Activated CD8-positive, alpha-beta memory T cell treated with anti-CD3 and anti-CD28 coated beads, Interleukin-2, amount 50 U/mL, for 1 hour (primary cell): ENCODE measurements around the gene DBN1.

Experiments
- DNase-seq: peaks from one replicate; pipeline ENCODE4 v3.0.0-alpha.2; 2020; ENCODE audit errors: extremely low read depth

Gene DBN1

DNA sequence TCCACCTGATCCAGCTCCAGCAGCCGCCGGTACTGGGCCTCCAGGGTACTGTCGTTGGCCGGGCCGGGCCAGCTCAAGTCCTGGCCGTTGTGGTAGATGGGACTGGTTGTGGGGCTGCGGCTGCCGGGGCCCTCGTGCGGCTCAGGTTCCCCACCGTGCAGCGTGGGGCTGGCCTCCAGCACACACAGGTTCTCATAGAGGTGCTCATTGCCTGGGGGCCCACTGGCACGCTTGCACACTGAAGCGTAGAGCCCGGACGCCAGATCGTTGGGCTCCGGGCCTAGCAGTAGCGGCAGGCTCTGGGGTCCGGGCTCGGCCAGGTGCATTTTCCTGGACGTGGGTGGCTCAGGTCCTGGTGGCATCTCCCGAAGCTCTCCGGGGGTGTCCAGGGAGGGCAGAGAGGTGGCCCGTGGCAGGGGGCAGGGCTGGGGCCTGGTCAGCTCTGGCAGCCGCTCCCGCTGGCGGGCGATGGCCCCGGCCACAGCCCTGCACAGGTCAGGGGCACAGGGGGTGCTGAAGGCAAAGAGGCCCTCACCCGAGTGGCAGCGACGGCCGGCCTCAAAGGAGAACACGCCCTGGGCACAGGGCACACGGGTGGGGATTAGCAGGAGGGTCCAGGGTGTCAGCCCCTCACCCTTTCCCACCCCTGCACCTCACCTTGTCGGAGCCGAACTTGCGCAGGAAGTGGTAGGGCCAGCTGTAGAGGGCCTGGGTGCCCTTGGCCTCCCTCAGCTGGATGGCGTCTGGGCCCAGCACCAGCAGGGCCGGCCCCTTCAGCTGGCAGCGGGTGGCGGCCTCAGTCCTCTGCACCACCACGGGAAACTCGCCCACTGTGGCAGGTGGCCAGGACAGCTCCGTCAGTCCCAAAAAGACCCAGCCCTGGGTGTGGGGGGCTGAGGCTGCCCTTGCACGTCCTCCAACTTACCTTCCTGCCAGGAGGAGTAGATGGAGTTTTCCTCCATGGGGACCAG lies 30.9 kb upstream of the DBN1 start:
- DNase-seq: no peak

DNA sequence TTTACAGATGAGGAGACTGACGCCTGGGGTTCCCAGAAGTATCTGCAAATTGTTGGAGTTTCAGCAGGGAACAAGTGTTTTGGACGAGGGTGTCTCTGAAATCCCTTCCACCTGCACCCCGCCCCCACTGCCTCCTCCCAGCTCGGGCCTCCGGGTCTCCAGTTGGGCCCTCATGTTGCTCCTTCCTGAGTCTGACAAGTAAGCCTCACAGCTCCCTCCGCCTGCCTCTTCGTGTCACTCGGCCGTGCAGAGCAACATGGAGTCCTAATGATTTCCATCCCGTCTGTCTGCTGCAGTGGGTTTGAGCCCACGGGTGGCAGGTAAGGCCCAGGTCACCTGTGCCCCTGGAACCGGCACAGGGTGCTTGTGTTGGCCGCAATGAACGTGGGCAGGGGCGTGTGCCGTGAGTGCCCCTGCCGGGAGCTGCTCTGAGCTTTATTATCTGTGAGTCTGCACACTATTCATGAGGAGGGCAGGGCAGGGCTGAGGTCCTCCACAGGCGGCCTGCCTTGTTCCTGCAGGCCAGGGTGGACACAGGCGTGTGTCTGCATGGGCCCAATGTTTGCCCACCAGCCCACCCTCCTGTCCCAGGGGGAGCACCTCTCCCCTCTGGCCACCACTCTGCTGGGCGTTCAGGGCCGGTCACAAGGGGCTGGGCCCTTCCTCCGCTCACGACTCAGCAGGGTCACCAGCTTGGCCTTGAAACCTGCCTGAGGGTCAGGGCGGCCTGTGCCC lies 30.1 kb upstream of the DBN1 start:
- DNase-seq: no peak

DNA sequence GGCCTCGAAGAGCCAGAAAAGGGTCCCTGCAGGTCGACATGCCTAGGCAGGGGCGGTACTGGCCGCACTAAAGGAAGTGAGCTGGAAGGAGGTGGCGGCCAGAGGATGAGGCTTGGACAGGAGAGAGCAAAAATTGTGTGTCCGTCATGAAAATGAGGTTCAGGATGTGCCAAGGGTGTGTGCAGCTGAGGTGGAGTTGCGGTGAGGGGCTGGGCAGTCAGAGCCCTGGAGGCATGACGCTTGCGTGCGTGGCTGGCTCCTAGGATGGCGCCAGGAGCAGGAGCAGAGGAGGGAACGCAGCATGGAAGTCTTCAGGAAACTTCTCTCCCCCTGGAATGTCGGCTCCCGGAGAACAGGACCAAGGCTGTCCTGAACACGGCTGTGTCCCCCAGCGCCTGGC lies 29.5 kb upstream of the DBN1 start:
- no peak for DNase-seq

DNA sequence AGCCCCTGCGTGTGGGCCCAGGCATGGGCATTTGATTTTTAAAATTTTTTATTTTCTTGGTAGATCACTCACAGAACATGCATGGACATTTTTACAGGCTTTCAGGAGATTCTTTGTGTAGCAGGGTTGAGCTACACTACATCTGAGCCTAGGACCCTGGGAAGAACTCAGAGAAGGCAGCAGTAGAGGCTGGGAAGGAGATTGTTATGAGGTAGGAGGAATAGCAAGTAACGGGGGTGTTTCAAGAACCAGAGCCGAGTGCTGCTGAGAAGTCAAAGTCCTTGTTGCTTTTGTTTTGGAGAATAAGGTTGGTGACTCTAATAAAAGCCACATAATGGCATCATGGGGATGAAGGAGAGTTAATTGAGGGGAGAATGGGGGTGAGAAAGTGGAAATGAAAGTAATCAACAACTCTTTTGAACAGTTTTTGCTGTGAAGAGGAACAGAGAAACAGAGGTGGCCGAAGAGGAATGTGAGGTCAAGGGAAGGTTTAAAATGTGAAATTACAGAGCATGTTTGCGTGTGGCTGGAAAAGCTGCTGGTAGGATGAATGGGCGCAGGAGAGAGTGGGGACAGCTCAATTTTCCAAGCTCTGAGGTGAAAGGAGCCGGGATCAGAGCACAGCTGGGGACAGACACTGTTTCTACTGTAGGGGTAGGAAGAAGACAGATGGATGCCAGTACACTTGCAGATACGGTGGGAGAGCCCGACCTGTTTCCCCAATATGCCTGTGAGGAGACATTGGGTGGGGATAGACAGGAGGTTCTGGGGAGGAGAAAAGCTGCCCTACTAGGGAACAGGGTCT lies 28.6 kb upstream of the DBN1 start:
- no peak for DNase-seq

DNA sequence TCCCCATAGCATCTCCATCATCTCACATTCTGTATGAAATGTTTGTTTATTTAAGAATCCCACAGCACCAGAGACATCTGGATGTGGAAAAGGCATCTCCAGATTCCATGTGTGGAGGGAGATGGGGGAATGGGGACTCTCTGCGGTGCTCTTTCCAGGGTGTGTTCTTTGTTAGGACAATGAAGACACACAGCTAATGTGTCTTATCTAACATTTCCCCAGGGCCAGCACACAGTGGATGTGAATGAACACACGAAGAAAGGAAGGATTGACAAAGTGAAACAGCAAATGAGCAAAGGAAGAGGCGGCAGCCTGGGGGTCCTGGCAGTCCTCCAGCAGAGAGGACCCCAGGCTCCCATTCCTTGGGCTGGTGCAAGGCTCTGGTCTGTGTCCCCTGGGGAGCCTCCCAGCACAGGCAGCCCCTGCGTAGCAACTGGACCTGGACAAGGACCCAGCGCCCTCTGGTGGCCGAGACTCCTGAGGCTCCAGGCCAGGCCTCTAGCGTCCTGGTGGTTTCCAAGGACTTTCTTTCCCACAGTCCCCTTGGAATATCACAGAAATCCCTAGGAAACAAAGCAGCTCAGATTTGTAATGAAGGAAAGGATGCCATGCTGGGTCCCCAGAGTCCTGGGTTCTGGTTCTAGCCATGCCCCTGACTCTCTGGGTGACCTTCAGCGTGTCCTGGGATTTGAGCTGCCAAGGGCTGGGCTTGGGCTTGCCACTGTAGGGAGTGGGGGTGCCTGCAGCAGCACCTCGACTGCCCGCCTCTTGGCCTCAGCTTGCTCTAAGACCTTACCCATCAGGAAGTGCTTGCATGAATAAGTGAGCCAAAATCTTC lies 27.5 kb upstream of the DBN1 start:
- peak; percentile 68 for DNase-seq

DNA sequence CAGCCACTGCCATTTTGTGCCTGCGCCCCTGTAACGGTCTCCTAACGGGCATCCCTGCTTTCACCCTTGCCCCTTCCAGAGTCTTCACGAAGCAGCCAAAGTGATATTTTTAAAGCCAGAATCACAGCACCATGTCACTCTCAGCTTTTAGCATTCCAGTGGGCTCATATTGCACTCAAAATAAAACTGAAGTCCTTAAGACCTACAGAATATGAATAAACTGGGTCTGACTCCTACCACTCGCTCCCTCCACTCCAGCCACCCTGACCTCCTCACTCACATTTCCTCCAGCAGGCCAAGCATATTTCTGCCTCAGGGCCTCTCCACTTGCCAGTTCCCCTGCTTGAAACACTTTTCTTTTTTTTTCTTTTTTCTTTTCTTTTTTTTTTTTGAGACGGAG lies 26.4 kb upstream of the DBN1 start:
- no peak for DNase-seq

DNA sequence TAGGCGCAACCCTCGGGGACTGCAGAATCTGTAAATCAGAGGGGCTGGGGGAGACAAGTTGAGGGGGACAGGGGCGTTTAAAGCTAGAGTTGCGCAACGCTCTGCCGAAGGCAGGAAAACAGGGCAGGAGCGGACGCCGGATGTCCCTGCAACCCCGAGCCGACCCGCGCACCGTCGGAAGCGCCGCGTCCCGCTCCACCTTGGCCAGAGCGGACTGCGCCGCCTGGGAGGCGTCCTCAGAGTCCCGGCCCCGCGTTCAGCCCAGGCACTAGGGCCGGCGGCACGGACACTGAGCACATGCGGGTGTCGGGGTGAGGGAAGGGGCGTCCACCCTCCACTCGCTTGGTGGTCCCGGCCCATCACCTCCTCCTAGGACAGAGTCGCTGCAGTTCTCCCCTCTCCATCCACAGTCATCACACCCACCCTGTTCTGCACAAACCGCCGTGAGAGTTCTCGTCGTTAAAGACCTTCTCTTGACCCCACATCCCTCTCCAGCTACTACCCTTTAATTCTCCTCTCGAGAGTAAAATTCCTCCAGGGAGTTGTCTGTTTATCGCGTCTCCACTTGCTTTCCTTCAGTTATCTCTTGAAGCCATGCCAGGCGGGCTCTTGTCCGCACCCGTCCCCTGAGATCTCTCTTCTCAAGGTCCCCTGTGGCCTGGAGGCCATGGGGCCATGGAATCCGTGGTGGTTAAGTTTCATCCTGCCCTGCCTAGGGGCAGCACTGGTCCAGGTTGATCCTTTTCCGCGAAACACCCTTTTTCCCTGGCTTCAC lies 24.8 kb upstream of the DBN1 start:
- DNase-seq: no peak

DNA sequence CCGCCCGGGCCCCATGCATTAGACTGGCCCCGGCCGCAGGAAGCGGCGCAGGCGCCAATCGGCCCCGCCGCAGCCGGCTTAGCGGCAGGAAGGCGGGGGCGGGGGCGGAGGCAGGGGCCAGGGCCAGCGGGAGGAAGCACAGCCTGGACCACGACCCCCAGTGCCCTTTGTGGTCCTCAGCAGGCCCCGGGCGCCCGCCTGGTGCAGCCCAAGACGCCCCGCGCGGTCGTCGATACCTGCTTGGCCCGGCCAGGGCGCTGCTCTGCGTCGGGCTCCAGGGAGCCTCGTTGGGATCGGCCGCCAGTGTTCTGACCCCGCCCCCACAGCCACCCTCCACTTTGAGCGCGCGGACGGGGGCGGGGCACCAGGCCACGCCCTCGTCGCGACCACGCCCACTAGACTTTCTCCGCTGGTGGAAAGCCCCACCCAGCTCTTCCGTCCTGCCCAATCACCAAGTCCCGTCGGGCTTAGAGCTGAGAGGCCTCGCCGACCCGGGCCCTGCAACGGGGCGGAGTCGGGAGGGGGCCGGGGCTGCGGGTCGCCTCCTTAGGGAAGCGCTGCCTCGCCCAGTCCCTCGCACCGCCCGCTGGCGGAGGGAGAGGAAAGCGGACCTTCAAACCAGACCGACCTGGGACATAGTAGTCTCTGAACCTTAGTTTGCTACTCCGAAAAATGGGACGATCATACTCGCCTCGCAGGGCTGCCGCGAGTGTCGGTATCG lies 24.0 kb upstream of the DBN1 start, which contains the start of gene PDLIM7:
PDLIM7 (minus strand) TSS at position 313 of the 721 bp plus-strand sequence. CDS start 1,092 bp downstream, outside the sequence.
- peak; percentile 81 for DNase-seq

DNA sequence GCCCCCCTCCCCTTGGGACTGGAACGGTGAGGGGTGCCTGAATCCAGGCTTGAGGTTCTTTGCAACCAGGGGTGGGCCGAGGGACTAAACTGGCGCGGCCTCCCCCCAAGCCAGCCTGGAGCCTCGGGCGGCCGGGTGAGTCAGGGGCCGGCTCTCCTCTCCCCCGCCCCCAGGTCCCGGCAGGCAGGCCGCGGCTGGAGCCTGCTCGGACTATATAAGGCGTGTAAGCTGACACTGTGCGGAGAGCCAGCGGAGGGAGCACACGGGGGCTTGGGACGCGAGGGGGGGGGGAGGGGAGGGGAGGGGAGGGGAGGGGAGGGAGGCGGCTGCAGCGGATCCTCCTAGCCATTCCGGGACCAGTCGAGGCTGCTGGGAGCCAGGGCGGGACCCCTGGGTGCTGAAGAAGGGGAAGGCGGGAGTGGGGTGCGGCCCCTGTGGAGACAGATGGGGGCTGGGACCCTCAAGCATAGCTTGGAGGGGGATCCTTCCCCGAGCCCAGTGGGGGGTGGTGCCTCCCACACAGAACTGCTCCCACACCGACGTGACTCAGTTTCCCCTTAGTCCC lies 23.4 kb upstream of the DBN1 start:
- no peak for DNase-seq

DNA sequence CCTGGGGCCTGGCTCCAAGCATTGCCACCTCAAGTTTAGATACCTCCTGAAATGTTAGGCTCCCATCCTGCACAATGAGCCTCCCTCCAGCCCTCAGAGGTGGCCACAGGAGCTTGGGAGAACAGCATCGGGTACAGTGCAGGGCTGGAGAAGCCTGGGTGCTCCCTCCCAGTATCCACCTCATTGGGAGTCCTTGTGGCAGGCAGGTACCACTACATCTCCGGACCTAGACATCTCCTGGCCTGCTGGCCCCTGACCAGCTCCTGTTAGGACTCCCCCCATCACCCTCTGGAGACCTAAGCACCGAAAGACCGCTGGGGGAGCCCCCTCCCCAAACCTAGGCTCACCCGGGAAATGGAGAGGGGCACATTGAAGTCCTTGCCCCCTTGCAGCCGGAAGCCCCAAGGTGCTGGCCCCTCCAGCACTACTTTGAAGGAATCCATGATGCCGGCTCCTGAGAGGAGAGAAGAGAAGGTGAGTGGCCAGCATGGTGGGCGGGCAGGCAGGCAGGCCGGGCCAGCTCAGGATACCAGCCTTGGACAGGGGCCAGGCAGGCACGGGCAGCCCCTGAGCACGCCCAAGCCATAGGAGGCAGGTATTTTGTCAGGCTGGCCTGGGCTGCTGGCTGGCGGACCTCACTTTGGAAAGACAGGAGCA lies 22.8 kb upstream of the DBN1 start:
- no peak for DNase-seq

DNA sequence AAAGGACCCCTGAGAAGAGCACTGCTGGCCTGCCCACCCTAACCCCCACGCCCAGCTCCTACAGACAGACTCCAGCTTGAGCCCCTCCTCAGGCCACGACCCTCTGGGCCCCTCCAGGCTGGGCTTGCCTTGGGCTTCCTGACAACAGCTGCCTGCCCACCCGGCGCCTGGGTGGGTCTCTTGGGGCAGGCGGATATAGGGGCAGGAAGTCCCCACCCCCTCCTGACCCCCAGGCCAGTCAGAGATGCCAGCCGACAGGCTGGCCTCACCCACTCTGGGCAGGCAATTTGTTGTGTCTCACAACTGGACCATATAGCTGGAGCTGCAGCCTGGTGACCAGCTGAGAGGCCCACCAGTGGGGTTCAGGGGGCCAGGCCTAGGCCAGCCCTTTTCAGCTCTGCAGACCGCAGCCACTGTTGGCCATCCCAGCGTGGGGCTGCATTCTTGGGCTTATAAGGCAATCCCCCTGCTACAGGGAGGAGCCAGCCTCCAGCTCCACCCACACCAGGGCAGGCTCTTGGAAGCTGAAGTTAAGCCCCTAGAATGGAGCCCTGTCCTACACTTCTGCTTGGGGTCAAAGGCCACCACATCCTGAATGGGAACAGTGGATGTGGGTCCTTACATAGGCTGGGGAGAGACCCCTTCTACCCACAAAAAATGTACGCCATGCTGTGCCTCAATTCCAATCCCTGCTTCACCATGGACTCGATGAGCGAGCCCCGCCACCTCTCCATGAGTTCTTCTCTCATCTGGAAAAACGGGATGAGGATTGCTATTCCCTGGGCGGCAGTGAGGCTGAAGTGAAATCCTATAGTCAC lies 22.0 kb upstream of the DBN1 start:
- no peak for DNase-seq

DNA sequence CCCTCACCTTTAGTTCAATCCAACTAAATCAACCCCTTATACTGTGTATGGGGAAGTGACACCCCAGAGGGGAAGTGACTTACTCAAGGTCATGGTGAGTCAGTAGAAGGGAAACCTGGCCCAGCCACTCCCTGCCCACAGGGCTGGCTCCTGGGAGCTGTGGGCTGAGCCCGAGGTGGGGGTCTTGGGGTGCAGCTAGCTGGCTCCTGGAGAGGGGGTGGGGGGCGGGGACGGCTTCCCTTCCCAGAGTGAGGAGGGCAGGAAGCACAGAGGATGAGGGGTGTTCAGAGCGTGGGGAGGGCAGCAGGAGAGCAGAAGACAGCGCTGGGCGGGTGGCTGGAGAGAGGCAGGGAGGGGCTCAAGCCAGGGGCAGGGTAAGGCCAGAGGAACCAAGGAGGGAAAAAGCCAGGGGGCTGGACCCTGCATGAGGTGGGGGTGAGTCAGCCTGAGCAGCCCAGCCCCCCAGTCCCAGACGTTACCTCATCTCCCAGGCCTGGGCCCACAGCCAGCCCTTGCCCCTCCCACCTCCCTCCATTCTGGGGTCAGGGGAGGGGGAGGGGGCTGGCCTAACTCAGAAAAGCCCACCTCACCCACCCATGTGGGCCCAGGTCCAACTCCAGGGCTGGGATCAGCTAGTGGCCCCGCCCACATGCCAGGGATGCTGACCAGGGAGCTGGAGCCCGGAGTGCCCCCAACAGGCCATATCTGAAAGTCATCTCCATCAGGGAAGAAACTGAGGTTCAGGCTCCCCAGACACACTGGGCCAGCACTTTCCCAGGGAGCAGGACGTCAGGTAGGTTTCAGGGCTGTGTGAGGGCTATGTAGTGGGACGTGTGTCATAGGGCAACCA lies 21.1 kb upstream of the DBN1 start:
- DNase-seq: no peak

DNA sequence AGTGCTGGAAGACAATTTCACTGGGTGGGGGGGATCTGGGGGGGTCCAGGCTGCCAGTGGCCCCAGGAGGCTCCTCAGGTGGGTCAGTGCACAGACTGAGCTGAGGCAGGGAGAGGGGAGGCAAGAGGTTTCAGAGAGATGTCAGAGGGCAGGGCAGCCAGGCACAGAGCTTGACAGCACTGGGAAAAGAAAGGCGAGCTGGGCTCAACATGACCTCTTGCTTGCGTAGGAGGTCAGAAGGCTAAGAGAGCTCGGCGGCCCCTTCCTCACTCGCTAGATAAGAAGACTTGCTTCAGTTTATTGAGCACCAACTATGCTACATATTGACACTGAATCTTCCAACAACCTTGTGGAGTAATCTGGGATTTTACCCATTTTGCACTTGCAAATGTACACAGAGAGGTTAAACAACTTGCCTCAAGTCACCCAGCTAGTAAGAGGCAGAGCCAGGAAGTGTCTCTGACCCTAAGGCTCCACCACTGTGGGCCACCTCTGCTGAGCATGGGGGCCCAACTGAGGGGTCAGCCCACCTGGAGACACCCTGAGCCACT lies 20.4 kb upstream of the DBN1 start:
- no peak for DNase-seq

DNA sequence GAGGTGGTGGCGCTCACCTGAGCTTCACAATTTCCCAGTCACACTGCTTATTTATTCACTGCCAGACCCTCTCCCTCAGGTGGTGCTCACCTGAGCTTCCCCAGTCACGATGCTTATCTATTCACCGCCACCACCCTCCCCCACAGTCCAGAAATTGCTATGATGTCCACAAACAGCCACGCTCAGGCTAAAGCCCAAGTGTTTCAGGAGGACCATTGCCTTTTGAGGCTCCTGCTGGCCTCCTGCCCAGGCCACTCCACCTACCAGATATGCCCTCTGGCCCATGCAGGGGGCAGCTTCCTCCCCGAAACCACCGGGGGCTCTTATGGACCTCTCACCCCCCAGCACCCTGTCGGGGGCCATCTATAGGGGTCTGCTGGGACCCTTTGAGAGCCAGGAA lies 19.4 kb upstream of the DBN1 start:
- DNase-seq: no peak

DNA sequence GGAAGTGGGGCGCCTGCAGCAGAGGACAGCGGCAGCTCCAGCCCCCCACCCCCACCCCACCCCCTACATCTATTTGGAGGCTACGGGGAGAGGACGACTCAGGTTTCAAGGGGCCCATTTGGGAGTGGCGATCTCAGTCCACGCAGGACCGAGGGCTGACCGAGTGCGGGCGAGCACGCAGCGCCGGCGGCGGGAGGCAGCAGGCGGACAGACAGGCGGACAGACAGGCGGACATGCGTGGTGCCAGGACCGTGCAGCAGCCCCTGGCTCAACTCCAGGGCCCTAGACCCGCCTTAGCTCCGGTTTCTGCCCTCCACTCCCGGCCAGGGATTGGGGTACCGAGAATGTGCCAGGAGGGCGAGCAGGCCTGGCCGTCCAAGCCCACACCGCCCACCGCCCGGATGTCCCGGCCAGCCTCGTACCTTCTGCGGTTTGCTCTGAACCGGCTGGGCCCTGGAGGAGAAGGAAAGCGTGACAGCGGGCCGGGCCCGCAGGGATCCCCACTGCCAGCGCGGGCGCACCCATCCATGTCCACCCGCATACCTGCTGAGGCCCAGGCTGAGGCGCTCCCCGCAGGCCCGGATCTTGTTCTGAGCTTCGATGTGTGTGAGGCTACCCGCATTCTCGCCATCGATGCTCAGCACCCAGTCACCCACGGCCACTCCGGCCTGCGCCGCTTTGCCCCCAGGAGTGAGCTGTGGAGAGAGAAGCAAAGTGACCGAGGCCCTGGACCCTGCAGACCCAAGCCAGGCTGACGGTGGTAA lies 18.7 kb upstream of the DBN1 start:
- no peak for DNase-seq

DNA sequence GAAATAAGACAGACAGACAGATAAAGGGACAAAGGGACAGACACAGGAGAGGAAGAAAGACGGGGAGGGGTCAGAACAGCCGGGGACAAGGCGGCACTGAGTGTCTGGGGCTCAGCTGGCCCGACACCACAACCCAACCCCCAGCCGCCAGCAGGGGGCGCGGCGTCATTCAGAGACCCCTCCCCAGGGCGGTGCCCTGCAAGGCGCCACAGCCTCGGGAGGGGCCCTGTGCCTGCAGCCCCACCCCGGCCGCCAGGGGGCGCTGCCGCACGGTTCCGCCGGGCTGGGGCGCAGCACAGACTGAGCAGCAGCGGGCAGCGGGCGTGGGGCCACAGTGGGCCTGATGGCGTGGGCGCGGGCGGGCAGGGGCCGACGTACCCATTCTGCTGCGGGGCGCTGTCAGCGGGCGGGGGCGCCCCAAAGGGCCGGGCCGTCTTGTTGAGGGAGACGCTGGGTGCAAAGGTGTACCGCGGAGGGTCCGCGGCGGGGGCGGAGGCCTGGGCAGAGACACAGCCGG lies 18.1 kb upstream of the DBN1 start:
- no peak for DNase-seq
